H54 (cell line): ENCODE measurements around the gene NBPF26.
A peak's percentile ranks its signal among the peaks of the same experiment; 100 is the strongest.
"Not testable (repeated sequence)": the region's sequence is repeated elsewhere in the genome, so short reads cannot be mapped to it uniquely, and the experiment has no call there.

ENCODE experiments used
- DNase-seq: peaks from one replicate; pipeline ENCODE4 v3.0.0; 2011; ENCODE audit warnings: low spot score, mixed read lengths; ENCODE audit not compliant: insufficient read length
- FAIRE-seq: peaks from 3 replicates; lab custom pipeline; 2011; peaks lifted over from hg19 to GRCh38; lab: Jason Lieb, UNC
- POLR2A ChIP-seq: IDR thresholded peaks from 2 replicates; pipeline ENCODE4 v1.6.1; 2011; ENCODE audit warnings: low read depth, mild to moderate bottlenecking, low read length

NBPF26 gene

DNA sequence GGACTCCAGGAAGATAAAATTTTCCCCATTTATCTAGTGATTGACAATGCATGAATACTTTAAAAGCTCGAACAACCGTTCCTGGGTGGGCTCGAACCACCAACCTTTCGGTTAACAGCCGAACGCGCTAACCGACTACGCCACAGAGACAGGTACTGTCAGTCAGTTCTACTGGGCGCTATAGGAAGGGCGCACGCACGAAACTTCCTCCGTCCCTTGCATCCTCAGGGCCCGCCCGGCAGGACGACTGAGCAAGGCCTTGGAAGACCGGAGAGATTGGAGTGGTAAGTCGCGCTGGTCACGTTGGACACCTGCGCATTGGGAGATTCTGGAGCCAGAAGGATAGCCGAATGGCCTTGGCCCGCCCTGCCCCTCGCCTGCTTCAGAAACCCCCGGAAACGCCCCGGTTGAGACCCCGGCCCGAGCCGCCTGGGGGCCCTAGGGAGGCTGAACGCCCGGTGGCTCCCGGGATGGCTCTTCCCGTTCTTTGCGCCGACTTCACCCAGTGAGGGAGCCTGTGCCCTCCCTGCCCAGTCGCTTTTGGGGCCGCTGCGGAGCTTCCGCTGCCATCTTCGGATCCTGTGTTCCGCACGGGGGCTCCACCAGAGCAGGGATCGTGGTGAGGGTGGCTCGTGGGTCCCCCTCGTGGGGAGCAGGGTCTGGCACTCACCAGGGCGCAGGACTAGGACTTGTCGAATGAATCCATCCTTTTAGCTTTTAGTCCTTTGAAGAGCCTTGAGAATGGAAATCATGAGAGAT lies 120.6 kb downstream of the NBPF26 start:
- TF ChIP-seq POLR2A = peak; percentile 29; the same call in 1 of the 2 replicates
- FAIRE-seq = not testable (repeated sequence)
- DNase-seq = peak; percentile 8

DNA sequence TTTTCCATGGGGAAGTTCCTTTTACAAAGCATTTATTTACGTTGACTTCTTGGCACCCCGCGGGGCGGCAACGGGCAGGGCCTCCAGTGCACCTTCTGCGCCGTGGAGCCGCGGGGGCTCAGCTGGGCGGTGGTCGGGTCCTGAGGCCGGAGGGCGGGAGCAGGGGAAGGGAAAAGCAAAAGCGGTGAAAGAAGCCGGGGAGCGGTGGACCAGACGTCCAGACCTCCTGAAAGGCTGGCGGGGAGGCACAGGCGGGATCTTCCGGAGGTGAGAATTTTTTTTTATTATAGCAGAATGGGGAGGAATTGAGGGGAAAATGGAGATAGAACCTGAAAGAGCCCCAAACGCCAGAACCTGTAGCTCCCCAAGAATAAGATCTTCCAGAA lies 121.2 kb downstream of the NBPF26 start:
- not testable (repeated sequence) for DNase-seq, FAIRE-seq

DNA sequence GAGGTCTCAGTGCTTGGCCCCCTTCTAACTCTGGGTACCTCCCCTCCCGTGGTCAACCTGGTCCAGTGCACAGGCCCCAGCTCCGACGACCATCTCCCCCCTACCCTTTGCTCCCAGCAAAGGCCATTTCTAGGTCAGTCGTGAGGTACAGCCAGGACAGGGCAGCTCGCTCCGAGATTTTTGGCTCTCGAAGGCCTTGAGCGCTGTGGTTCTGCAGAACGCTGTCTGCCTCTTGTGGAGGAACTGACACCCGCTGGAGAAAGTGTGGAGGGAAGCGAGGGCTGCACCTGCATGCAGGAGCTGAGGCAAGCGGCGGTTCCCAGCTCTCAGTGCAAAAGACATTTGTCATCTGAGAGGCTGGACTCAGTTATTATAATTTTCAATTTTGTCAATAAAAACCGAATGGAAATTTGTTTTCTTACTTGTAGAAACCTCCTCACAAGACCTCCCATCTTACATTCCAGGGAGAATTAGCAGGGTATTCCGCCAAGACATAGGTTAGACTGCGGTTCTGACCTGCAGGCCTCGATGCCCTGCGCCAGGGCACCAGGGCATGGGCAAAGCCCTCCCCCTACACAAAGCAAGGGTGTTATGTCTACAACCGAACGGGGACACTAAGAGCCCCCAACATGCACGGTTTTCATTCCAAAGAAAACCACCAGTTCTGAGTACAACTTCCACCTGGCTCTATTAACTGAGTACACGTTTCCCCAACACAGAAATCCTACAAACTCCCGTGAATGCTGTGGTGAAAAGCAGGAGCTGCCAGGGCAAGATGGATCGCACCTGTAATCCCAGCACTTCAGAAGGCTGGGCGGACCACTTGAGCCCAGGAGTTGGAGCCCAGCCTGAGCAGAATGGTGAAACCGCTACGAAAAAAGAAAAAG lies 125.9 kb downstream of the NBPF26 start:
- not testable (repeated sequence) for DNase-seq, FAIRE-seq

DNA sequence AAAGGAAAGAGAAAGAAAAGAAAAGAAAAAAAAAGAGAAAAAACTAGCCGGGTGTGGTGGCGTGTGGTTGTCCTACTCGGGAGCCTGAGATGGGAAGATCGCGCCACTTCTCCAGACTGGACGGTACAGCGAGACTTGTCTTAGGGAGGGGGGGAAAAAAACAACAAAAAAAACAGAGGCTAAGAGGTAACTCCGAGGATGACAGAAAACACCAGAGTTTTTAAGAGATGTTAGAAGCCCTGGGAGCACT lies 126.5 kb downstream of the NBPF26 start:
- not testable (repeated sequence) for FAIRE-seq, DNase-seq

DNA sequence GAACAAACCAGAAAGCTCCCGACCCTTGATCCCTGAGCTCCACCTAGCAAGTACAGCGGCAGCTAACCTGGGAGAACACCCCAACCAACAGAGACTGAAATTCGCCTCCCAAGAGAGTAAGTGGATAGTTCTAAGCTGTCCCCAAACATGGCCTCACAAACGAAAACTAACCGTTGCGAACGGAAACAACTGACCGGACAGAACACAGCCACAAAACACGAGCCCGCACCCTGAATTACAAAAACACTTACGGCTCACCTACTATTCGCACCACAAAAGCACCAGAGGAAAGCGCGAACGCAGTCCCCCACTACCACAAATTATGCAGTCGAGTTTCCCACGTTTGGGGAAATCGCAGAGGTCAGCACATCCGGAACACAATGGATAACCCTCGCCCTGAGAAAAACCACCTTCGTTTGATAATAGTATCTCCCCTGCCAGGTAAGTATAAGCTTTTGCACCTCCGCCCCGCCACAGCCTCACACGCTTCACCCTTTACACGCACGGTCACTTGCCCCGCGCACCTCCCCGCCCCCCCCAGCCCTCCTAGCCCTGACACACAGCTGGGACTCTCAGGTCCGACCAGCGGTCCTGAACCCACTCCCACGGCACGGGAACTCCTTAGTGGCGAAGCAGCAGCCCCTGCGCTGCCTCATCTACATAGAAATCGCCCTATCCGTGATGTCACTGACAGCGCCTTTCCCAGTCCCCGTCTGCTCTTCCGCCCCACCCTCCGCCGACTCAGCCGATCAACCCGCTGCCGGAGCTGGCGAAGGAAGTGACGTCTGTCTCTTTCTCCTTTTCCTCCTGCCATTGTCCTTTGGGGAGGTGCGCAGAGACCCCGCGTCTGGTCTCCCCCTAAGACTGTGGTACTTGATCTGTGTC lies 127.0 kb downstream of the NBPF26 start:
- DNase-seq = peak; percentile 36
- TF ChIP-seq POLR2A = peak; percentile 98
- not testable (repeated sequence) for FAIRE-seq

DNA sequence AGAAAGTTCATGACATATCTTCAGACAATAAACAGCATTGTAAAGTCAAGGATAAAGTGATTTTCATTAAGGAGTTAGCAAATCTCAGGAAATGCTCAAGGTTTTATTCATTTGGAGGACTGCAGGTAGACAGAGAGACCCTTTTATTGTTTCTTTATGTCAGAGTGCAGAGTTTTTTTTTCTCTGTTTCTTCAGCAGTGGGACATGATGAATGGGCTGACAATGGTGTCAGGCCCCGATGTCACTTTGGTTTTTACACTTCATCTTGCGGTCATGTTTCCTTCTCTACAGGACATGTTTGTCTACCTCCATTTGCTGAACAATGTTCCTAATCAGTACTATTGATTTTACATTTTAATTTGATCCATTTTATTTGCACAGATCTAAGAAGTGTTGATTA lies 134.4 kb downstream of the NBPF26 start:
- not testable (repeated sequence) for DNase-seq, FAIRE-seq

DNA sequence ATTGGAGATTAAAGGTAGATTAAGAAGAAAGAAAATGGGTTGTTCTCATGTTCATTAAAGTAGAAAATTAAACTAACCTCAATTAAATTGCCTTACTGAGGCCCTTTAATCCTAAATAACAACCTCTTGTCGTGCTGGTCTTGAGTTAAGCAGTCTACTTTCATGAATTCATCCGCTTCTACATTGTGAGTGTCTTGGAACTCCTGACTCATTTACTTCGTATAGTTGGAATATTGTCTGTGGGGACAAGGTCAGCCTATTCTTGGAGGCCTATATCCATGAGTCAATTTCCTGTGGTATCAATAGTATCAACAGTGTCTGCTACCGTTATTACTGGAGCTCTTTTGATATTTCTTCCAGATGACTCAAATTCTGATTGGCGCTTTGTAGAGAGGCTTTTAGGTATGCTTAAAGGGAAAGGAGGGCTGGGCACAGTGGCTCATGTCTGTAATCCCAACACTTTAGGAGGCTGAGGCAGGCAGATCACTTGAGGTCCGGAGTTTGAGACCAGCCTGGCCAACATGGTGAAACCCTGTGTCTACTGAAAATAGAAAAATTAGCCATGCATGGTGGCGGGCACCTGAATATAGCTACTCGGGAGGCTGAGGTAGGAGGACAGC lies 136.0 kb downstream of the NBPF26 start:
- not testable (repeated sequence) for FAIRE-seq

DNA sequence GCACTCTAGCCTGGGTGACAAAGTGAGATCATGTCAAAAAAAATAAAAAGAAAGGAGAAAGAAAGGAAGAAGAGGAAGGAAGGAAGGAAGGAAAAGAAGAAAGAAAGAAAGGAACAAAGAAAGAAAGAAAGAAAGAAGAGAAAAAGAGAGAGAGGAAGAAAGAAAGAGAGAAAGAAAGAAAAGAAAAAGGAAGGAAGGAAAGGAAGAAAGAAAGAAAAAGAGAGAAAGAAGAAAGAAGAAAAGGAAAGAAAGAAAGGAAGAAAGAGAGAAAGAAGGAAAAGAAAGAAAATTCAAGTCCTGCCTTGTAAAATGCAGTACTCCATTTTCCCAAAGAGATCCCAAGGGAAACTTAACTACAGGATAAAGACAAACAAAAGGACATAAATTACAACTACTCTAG lies 154.5 kb downstream of the NBPF26 start:
- DNase-seq, FAIRE-seq: not testable (repeated sequence)

More for the DNA sequence above, 136.0 kb downstream of the NBPF26 start:
- not testable (repeated sequence) for DNase-seq

DNA sequence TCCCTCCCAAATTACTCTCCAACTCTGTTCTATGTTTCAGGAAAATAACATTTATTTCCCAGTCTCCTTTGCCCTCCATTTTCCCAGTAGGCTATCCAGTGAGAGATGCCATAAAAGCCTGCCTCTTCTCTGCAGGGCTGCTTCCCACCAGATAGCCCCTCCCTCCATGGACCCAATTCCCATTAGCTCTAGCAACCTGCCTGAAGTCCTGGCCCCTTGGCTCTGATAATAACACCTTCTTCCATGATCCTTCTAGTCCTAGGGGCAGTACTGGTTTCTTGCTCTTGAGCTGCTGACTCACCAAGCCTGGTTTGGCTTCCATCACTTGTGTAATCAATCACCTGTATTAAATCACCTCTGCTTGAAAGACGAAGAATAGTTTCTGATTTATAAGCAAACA lies 156.3 kb downstream of the NBPF26 start:
- DNase-seq, FAIRE-seq: not testable (repeated sequence)

DNA sequence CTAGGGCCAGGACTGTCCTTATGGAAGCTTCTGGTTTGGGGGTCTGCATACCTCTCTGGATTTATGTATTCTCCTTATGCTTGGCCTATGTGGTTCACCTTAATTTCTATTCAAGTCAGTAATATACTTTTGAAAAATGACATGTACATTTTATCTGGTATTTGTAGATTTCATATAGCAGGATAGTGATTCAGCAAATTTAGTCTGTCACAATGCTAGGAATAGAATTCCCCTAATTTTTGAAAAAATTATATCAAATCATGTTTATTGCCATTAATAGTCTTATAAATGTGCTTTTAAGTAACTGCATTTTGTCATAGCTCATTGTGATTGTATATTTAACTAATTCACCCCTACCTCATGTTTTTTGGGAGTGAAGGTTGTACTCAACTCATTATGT lies 158.2 kb downstream of the NBPF26 start:
- DNase-seq, FAIRE-seq: not testable (repeated sequence)
